HG03095 (cell line): ENCODE measurements around the gene RNF213.

ENCODE experiments used
- ATAC-seq: cut with Tn5 transposase; IDR thresholded peaks from one replicate; pipeline ENCODE4 v1.9.1; 2021; ENCODE audit warnings: moderate library complexity; ENCODE audit not compliant: unreplicated experiment

Gene RNF213

GRCh38 chr17:80346498-80347275 lies 86.0 kb downstream of the RNF213 start:
- ATAC-seq: no peak

GRCh38 chr17:80347536-80347935 lies 86.9 kb downstream of the RNF213 start:
- no peak for ATAC-seq

GRCh38 chr17:80347948-80348351 lies 87.3 kb downstream of the RNF213 start:
- no peak for ATAC-seq

- ATAC-seq: no peak
These were observed 88.0 kb downstream of the RNF213 start for GRCh38 chr17:80348551-80349150.

- ATAC-seq: no peak
These were observed 88.5 kb downstream of the RNF213 start for GRCh38 chr17:80349151-80349651.

GRCh38 chr17:80349751-80350150 lies 89.1 kb downstream of the RNF213 start:
- no peak for ATAC-seq

GRCh38 chr17:80352216-80352895 lies 91.7 kb downstream of the RNF213 start:
- ATAC-seq: no peak

GRCh38 chr17:80352991-80353665 lies 92.5 kb downstream of the RNF213 start:
- no peak for ATAC-seq

GRCh38 chr17:80353718-80354275 lies 93.1 kb downstream of the RNF213 start:
- no peak for ATAC-seq

GRCh38 chr17:80354336-80354735 lies 93.7 kb downstream of the RNF213 start:
- no peak for ATAC-seq

GRCh38 chr17:80356231-80356856 lies 95.7 kb downstream of the RNF213 start:
- ATAC-seq: no peak

GRCh38 chr17:80358131-80358530 lies 97.5 kb downstream of the RNF213 start:
- ATAC-seq: no peak

- no peak for ATAC-seq
These were observed 98.2 kb downstream of the RNF213 start for GRCh38 chr17:80358861-80359260.

GRCh38 chr17:80359422-80360110 lies 98.9 kb downstream of the RNF213 start:
- no peak for ATAC-seq

GRCh38 chr17:80360396-80360795 lies 99.7 kb downstream of the RNF213 start:
- no peak for ATAC-seq

- no peak for ATAC-seq
These were observed 101.0 kb downstream of the RNF213 start for GRCh38 chr17:80361495-80362220.

- no peak for ATAC-seq
These were observed 101.9 kb downstream of the RNF213 start for GRCh38 chr17:80362428-80363119.

GRCh38 chr17:80363120-80363515 lies 102.5 kb downstream of the RNF213 start:
- ATAC-seq: no peak
